NCI-H2171 treated with DMSO at 0.1 percent for 48 hours (cell line): ENCODE results near the gene EMD.
"Not testable (repeated sequence)": the region's sequence is repeated elsewhere in the genome, so short reads cannot be mapped to it uniquely, and the experiment has no call there.

Experiments used
- DNase-seq: peaks from one replicate; lab custom pipeline; 2025; lab: John Stamatoyannopoulos, UW

The EMD gene

GRCh38 chrX:154378799-154379568, at the start of gene EMD:
EMD (plus strand) TSS chrX:154379295; CDS start chrX:154379485, 190 bp downstream.
- peak; percentile 99 for DNase-seq

- no peak for DNase-seq
Measured at GRCh38 chrX:154332561-154332960, 46.5 kb upstream of the EMD start.

DNA sequence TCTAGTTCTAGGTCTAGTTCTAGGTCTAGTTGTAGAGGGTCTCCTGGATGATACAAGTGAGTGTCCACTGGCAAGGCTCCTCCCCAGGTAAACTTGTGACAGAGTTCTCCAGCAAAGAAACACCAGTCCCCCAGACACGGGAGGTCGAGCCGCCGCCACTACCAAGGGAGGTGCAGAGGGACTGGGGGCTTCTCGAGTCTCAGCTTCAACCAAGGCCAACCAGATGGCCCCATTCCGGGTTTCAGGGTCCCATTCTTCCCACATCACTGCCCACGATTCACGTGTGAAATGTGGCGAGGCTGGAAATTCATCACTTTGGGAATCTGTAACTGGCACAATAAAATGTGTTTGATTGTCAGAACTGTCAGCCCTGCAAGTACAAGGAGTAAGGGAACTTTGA, 46.0 kb upstream of the EMD start:
- DNase-seq, result no peak

DNA sequence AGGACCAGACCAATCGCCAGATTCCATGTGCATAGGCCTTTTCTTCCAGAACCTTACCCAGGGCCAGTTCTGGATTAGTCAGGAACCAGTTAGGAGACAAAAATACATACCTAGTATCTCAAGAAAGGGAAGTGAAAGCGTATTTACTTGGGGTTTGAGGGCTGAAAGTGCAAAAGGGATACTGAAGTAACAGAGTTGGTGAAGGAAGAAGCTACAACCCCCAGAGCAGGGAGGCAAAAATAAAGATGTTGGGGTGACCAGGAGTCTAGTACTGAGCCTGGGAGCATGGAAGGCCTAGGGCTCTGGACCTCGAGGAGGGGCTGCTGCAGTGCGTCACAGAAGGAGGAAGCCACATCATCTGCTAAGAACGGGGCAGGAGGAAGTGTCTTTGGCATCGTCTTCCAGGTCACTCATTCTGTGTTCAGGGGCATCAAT, 45.2 kb upstream of the EMD start:
- DNase-seq, result no peak

GRCh38 chrX:154334496-154334895, 44.6 kb upstream of the EMD start:
- no peak for DNase-seq

DNA sequence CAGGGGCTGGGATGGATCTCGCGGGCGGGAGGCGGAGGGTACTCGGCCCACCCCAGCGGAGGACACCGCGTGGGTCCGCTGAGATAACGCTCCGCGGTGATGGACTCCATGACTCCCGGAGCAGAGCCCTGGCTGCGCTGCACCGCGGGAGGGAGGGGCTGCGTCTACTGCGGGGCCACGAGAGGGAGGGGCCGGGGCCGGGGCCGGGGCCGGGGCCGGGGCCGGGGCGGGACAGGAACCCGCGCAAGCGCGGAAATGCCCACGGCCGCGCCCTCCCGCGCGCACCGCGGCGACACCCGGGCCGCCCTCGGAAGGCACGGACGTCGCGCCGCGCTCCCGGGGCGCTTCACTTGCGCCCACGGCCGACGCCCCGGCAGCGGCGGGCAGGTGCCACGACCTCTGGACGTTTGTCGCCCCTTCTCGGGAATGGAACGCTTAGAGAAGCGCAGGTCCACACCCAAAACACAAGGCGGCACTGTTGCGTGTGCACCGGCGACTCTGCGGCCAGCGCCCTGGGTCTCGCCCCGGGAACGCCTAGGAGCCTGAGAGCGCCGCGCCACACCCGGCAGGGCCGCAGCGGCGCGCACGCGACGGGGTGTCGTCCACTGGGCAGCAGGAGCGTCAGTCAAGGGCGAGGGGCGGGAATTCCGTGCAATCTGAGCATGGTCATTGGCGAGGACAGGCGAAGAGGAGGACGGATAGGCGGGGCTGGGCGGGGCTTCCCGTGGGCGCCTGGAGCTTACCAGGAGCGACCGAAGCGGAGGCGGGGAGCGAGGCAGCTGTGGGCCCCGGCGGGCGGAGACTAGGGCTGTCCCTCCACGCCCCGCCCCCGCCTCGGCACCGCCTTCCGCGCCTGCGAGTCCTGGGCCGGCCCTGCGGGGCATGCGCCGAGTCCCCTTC, 37.4 kb upstream of the EMD start:
- not testable (repeated sequence) for DNase-seq

GRCh38 chrX:154343063-154343462, 36.0 kb upstream of the EMD start:
- not testable (repeated sequence) for DNase-seq

- DNase-seq, result not testable (repeated sequence)
Measured at GRCh38 chrX:154343620-154344019, 35.5 kb upstream of the EMD start.

DNA sequence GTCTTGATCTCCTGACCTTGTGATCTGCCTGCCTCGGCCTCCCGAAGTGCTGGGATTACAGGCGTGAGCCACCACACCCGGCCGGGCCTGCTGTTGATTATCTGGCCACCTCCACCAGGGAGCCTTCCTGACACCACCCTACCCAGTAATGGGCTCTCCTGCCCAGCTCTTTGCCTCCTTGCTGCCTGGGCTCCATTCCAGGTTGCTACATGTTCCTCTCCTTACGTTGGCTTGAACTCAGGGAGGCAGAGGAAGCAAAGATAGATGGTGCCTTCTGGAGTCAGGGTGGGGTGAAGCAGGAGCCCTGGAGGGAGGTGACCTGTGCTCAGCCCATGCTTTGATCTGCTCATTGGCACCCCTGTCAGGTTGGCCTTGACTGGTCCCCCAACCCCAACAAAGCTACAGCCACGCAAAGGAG, 31.0 kb upstream of the EMD start:
- no peak for DNase-seq

- DNase-seq, result no peak
Measured at GRCh38 chrX:154348646-154349358, 30.3 kb upstream of the EMD start.

DNA sequence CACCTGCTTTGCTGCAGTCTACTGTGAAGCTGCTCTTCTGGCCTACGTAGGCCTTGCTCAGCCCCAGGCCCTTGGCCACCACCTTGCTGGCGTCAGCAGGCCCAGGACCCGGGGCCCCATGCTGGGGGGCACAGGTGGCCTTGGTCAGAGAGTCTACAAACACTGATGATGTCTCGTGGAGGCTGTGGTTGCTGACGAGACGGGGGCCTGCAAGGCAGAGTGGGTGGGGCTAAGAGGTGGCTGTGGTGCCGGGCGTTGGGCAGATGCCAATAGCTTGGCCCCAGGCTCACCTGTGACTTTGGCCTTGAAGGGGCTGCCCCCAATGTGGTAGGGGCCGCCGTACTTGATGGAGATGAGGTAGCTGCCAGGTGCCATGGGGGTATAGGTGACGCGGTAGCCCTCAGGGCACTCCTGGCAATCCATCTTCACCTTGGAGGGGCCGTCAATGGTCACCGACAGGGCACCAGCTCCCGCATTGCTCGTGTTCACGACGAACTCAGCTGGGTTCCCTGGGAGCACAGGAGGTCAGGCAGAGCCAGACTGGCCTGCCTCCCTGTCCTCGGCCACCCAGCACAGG, 29.6 kb upstream of the EMD start:
- no peak for DNase-seq

DNA sequence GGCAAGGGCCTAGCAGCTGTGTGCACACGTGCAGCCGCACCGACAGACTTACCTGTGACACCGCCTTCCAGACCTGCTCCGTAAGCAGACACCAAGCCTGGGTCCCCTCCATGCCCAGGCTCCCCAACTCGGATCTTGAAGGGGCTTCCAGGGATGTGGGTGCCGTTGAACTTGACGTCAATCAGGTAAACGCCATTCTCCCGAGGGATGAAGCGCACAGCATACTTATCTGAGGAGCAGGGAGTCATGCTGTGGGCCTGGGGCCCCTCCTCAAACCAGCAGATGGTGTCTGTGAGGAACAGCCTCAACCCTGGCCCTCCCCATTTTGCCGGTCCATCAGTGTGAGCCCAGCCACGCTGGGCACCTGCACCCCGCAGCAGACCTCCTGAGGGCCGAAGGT, 29.1 kb upstream of the EMD start:
- no peak for DNase-seq

DNA sequence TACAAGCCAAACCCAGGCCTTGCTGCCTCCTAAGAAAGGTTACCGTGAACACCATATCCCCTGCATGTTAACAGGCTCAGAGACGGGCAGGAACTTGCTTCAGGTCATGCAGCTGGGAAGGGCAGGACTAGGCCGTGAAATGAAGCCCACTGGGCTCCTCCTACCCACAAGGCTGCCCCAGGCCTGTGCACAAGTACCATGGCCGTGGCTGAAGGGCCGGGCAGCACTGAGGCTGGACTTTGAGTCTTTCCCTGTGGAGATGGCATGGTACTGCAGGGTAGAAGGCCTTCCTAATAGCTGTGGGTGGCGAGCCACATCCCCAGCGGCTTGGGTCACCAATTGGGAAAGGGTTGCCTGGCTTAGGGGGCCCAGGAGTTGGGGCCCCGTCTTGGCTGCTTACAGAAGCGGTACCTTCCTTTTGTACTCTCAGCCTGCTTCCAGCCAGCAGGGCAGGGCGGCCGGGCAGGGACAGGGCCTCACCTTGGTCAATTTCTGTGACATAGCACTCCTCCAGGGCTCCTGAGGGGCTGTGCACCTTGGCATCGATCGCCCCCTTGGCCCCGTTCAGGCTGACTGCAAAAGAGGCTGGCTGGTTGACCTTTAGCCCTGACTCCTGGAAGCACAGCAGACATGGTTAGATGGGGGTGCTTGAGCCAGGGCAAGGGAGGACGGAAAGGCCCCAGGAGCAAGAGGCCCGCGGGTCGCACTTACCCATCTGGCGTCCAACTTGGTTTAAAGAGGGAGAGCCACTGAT, 28.5 kb upstream of the EMD start:
- DNase-seq, result no peak

GRCh38 chrX:154351183-154352011, 27.7 kb upstream of the EMD start:
- no peak for DNase-seq

DNA sequence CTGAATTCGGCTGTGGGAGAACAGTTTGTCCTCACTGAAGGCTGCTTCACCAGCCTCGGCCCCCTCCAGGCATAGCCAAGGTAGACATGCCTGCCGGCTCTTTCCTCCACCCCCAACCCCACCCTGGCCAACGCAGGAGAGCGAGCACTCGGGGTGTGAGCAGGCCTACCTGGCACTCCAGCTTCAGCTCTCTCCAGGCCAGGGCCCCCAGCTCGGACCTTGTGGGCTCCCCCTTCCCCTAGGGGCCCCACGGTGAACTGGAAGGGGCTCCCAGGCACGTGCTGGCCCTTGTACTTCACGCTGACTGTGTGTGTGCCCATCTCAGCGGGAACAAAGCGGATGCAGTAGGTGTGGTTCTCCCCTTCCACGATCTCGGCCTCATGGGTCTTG, 27.1 kb upstream of the EMD start:
- no peak for DNase-seq

DNA sequence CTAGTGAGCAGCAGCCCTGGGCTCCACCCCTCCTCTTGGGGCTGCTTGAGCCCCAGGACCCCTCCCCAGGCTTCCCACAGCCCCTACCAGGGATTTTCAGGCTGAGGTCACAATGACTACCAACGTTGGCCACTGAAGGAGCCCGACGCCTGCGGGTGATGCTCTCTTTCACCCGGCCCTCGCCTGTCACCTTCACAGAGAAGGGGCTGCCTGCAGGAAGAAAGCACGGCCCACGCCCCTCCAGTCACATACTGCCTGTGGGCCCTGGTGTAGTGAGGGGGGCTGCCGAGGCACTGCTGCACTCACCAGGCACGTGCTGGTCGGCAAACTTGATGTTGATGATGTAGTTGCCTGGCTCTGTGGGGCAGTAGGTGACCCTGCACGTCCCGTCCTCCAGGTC, 26.6 kb upstream of the EMD start:
- no peak for DNase-seq

GRCh38 chrX:154353172-154353843, 25.8 kb upstream of the EMD start:
- DNase-seq, result no peak

DNA sequence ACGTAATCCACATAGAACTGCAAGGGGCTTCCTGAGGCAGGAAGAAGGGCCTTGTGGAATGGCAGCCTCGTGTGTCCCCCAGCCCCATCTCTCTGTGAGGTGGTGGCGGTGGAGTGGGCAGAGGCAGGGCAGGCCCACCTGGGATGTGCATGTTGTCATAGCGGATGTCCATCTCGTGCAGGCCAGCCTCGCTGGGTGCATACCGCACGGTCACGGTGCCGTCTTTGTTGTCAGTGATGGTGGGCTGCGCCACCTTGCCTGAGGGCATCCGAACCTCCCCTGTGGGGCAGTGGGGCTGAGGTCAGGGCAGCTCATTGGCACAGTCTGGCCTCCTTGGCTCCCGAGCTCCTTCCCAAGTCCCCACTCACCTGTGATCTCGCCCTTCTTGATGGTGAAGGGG, 25.1 kb upstream of the EMD start:
- DNase-seq, result no peak

GRCh38 chrX:154354516-154354915, 24.6 kb upstream of the EMD start:
- no peak for DNase-seq
